Heart right ventricle (tissue), 16 donors: ENCODE results near the gene TESMIN. TPM values are rescaled to one million over a fixed set of nuclear protein-coding genes. Genes with fewer than 3 reads are reported as not detected.

Source experiments
- ATAC-seq, 8 donors: fragments of 200-7000 bp; cut with Tn5 transposase; one replicate each; pipeline ENCODE4 v1.9.1; 2020; ENCODE audit warnings: mild to moderate bottlenecking in 8 of 8, moderate library complexity in 8 of 8, moderate number of reproducible peaks in 1 of 8
- DNase-seq, 2 donors: peaks; one replicate each; pipeline ENCODE4 v3.0.0-alpha.2; 2020
- H3K27ac ChIP-seq, 10 donors: fragments of 200-600 bp; sonication (generic) in 2 of 10; one replicate each; pipeline versions ENCODE4 v1.5.0 to v1.8.0; 2020 to 2022; ENCODE audit warnings: mild to moderate bottlenecking in 3 of 10
- H3K27me3 ChIP-seq, 7 donors: fragments of 200-600 bp; one replicate each; pipeline ENCODE4 v1.8.0; 2021 to 2022; ENCODE audit warnings: mild to moderate bottlenecking in 2 of 7
- H3K36me3 ChIP-seq, 9 donors: fragments of 200-600 bp; sonication (generic) in 1 of 9; one replicate each; pipeline versions ENCODE4 v1.5.0 to v1.8.0; 2020 to 2022; ENCODE audit warnings: mild to moderate bottlenecking in 2 of 9
- H3K4me1 ChIP-seq, 9 donors: fragments of 200-600 bp; sonication (generic) in 1 of 9; one replicate each; pipeline versions ENCODE4 v1.5.0 to v1.8.0; 2020 to 2022; ENCODE audit warnings: mild to moderate bottlenecking in 4 of 9
- H3K4me3 ChIP-seq, 10 donors: fragments of 200-600 bp; sonication (generic) in 2 of 10; one replicate each; pipeline versions ENCODE4 v1.5.0 to v1.8.0; 2020 to 2022; ENCODE audit warnings: mild to moderate bottlenecking in 7 of 10, moderate library complexity in 2 of 10
- H3K9me3 ChIP-seq, 11 donors: fragments of 200-600 bp in 10 of 11; sonication (generic) in 2 of 11; one replicate each; pipeline versions ENCODE4 v1.5.0 to v1.8.0; 2013 to 2022; ENCODE audit warnings: mild to moderate bottlenecking in 2 of 11, control low read depth in 1 of 11, moderate library complexity in 1 of 11
- whole genome bisulfite sequencing, 2 donors: extraction: QIAGEN DNeasy Blood & Tissue Kit; methylation state at CpG; one replicate each; pipeline ENCODE4 v1.1.7; 2013; ENCODE audit warnings: inconsistent platforms in 1 of 2; 5-methylcytosine and 5-hydroxymethylcytosine counted together
- intact Hi-C, 10 donors: fragments of 100-400 bp; cut with DNase I; formaldehyde crosslinking; loops; one replicate each; pipeline versions ENCODE4 v1.11.1 to v1.14.2; 2022
- polyA plus RNA-seq, 2 donors: library from polyadenylated mRNA; stranded (reverse); fragments of 200-250 nt; gene quantifications; one replicate each; pipeline ENCODE4 v1.2.3, GENCODE V29; 2013
- total RNA-seq, 10 donors: library from RNA; stranded (reverse); fragmentation: NEBNext Ultra II Directional in 3 of 10; extraction: Animal tissue kit (Norgen Biotek cat#: 25700) in 3 of 10; gene quantifications; one replicate each; pipeline versions ENCODE4 v1.2.1 to v1.2.4, GENCODE V29; 2021 to 2023
- TF ChIP-seq, protein P1 (sequence below), 9 donors: fragments of 200-600 bp; sonication (generic) in 2 of 9; IDR thresholded peaks; one replicate each; pipeline versions ENCODE4 v1.5.0 to v1.8.0; 2021 to 2022; ENCODE audit warnings: antibody characterized with exemption in 9 of 9, mild to moderate bottlenecking in 5 of 9, moderate library complexity in 1 of 9
- donor health status: Arrhythmogenic right ventricular cardiomyopathy.
- donor health status: ischemic (EF 13 %, LVEDD 7.1; RV severe dilation, severe dysfunction).
- donor health status: healthy with polysubstance abuse.
- donor health status: DM: no; HTN: yes; CAD: no.
- donor health status: DM: no; HTN: no; CAD: no.
- donor health status: ischemic (EF 25% LVEDD 6.9; RV normal size, moderate dysfunction).
- donor health status: ischemic (EF 25% LVEDD 5.7; RV mildly dilated, moderate dysfunction).
- donor health status: healthy.
- donor health status: DM: yes; HTN: yes; CAD: no.
- donor health status: Ischemic cardiomyopathy.
- donor health status: ischemic (EF 35%, LVEDD 5.7; RV mildly dilated, moderate dysfunction).
- donor health status: nonischemic (EF 11% LVEDD 7.7; RV severe dilation, severe dysfunction).
- donor health status: DM: yes; HTN: yes; CAD: no.
- donor health status: PGD.
- donor health status: ischemic (EF 29% LVEDD 5.4; RV normal size, mild dysfunction).
- donor health status: nonischemic (EF 23%, LVEDD 6.1; RV moderate dilation, normal function).

Gene TESMIN
- total and polyA plus RNA-seq, 12 donors: 0.13 to 2.6 (median 0.63) TPM; not detected in 2

DNA sequence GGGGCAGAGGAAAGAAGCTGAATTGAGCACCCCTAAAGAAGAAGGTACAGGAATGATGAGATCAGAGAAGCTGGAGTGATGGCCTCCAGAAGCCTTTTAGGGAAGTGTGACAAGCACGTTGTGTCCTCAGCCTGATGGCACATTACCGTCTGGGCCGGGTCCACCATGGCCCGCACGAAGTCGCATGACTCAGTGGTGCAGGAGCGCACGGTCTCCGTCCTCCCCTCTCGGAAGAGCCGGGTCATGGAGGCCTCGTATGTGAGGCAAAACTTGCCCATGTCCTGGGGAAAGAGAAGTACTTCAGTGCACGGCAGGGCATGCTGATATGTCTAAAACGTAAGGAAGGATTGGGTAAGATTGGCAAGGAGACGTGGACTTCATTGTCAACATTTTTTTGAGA, 11.2 kb upstream of the TESMIN start:
- H3K4me3 ChIP-seq: no peak overlapping the region
- intact Hi-C loops: loop anchor here in 1 of 10 donors (10.0 kb wide), 1 partner anchor 322 kb away; no protein-coding TSS in a partner anchor
- 85 to 86% methylated on average over 15 of the region's 15 CpGs for WGBS, 2 donors
- no peak for ATAC-seq
- no peak overlapping the region for H3K27ac ChIP-seq
- H3K4me1 ChIP-seq: no peaks in the 10 kb centered on the region
- DNase-seq: no peak
- H3K36me3 ChIP-seq: peaks cover 0 to 99% (median 56%) of the 10 kb centered on the region in 9 donors
- H3K27me3 ChIP-seq: no peaks in the 10 kb centered on the region
- no peaks in the 10 kb centered on the region for H3K9me3 ChIP-seq
- TF ChIP-seq, protein P1, sequence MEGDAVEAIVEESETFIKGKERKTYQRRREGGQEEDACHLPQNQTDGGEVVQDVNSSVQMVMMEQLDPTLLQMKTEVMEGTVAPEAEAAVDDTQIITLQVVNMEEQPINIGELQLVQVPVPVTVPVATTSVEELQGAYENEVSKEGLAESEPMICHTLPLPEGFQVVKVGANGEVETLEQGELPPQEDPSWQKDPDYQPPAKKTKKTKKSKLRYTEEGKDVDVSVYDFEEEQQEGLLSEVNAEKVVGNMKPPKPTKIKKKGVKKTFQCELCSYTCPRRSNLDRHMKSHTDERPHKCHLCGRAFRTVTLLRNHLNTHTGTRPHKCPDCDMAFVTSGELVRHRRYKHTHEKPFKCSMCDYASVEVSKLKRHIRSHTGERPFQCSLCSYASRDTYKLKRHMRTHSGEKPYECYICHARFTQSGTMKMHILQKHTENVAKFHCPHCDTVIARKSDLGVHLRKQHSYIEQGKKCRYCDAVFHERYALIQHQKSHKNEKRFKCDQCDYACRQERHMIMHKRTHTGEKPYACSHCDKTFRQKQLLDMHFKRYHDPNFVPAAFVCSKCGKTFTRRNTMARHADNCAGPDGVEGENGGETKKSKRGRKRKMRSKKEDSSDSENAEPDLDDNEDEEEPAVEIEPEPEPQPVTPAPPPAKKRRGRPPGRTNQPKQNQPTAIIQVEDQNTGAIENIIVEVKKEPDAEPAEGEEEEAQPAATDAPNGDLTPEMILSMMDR (IDR thresholded peaks at IDR 0.05): no peak

DNA sequence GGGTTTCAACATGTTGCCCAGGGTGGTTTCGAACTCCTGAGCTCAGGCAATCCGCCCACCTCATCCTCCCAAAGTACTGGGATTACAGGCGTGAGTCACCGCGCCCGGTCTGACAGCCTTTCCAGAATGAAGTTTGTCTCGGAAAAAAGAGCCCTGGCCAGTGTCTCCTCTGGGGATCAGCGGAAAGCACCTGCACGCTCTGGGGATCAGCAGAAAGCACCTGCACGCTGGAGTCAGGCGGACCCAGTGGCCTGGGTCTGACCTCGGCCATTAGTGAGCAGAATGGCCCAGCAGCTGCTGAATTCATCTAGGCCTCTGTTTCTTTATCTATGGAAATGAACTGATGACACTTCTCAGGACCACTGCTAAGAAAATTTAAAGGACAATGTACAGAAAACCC, 10.5 kb upstream of the TESMIN start:
- H3K27me3 ChIP-seq: no peaks in the 10 kb centered on the region
- no peak overlapping the region for H3K27ac ChIP-seq
- ATAC-seq (no peak), DNase-seq (no peak)
- intact Hi-C loops: loop anchor here in 1 of 10 donors (10.0 kb wide), 1 partner anchor 323 kb away; no protein-coding TSS in a partner anchor
- peaks cover 0 to 99% (median 62%) of the 10 kb centered on the region in 9 donors for H3K36me3 ChIP-seq
- no peaks in the 10 kb centered on the region for H3K4me1 ChIP-seq
- WGBS, 2 donors: 82 to 85% methylated on average over 12 of the region's 12 CpGs
- H3K4me3 ChIP-seq: no peak overlapping the region
- no peaks in the 10 kb centered on the region for H3K9me3 ChIP-seq
- TF ChIP-seq, protein P1 (IDR thresholded peaks at IDR 0.05): no peak

DNA sequence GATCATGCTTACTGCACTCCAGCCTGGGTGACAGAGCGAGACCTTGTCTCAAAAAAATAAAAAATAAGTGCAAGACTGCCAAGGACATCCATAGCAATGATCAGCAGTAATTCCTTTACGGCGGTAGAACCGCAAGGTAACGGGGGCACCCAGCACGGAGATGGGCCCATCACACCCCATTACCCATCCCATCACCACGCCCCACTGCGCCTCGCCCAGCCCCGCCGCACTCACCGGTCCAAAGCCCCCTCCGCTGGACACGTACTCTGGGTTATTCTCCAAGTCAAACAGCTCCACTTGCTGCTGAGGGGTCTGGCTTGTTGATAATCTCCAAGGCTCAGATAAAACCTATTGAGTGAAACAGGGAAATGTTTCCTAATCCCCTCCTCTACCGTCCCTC, 8.7 kb upstream of the TESMIN start:
- intact Hi-C loops: loop anchor here in 2 of 10 donors (10.0 kb wide), 2 partner anchors 145 to 325 kb away; no protein-coding TSS in a partner anchor
- Histone ChIP-seq H3K27ac (no peak overlapping the region), H3K4me3 (no peak overlapping the region), H3K27me3 (no peaks in the 10 kb centered on the region), H3K4me1 (no peaks in the 10 kb centered on the region), H3K36me3 (peaks cover 0 to 95% (median 65%) of the 10 kb centered on the region in 9 donors), H3K9me3 (no peaks in the 10 kb centered on the region)
- WGBS, 2 donors: 81 to 86% methylated on average over 15 of the region's 15 CpGs
- DNase-seq (no peak), ATAC-seq (no peak)
- TF ChIP-seq, protein P1 (IDR thresholded peaks at IDR 0.05): no peak

DNA sequence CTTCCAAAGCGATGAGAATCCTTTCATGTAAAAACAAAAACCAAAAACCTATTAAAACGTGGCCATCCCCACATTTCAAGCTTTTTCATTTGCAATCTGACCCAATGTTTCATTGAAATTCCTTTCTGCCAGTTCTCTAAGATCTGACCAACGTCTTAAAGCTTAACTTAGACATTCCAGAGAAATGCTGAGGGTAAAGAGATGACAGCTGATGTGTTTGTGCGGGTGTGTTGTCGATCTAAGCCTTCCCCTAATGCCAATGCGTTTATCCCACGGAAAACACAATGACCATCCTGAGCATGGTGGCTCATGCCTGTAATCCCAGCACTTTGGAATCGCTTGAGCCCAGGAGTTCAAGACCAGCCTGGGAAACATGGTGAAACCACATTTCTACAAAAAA, 6.4 kb upstream of the TESMIN start:
- no peaks in the 10 kb centered on the region for H3K4me1 ChIP-seq
- DNase-seq (no peak), ATAC-seq (no peak)
- no peaks in the 10 kb centered on the region for H3K9me3 ChIP-seq
- intact Hi-C loops: loop anchor here in 1 of 10 donors (10.0 kb wide), 1 partner anchor 143 kb away; no protein-coding TSS in a partner anchor
- no peaks in the 10 kb centered on the region for H3K27me3 ChIP-seq
- H3K4me3 ChIP-seq: no peak overlapping the region
- H3K36me3 ChIP-seq: peaks cover 0 to 86% (median 58%) of the 10 kb centered on the region in 9 donors
- TF ChIP-seq, protein P1 (IDR thresholded peaks at IDR 0.05): no peak
- WGBS, 2 donors: 80 to 83% methylated on average over 8 of the region's 8 CpGs
- no peak overlapping the region for H3K27ac ChIP-seq
